GM15510 (cell line): ENCODE results near the gene CDK2.

Experiments
- POLR2A ChIP-seq: IDR thresholded peaks from 3 replicates; pipeline ENCODE4 v1.6.1; 2011; ENCODE audit warnings: borderline replicate concordance; ENCODE audit not compliant: insufficient read length; ENCODE audit errors: extremely low read depth

CDK2 gene

GRCh38 chr12:55966408-55967281 is at the start of gene CDK2:
Gene CDK2, plus strand, starts transcription at chr12:55966830. Its CDS starts 179 bp downstream, at chr12:55967009.
- TF ChIP-seq POLR2A, result peak; percentile 75

GRCh38 chr12:55922126-55922525 is 44.5 kb upstream of the CDK2 start:
- no peak for TF ChIP-seq POLR2A

GRCh38 chr12:55925371-55925770 is 41.3 kb upstream of the CDK2 start:
- no peak for TF ChIP-seq POLR2A

DNA sequence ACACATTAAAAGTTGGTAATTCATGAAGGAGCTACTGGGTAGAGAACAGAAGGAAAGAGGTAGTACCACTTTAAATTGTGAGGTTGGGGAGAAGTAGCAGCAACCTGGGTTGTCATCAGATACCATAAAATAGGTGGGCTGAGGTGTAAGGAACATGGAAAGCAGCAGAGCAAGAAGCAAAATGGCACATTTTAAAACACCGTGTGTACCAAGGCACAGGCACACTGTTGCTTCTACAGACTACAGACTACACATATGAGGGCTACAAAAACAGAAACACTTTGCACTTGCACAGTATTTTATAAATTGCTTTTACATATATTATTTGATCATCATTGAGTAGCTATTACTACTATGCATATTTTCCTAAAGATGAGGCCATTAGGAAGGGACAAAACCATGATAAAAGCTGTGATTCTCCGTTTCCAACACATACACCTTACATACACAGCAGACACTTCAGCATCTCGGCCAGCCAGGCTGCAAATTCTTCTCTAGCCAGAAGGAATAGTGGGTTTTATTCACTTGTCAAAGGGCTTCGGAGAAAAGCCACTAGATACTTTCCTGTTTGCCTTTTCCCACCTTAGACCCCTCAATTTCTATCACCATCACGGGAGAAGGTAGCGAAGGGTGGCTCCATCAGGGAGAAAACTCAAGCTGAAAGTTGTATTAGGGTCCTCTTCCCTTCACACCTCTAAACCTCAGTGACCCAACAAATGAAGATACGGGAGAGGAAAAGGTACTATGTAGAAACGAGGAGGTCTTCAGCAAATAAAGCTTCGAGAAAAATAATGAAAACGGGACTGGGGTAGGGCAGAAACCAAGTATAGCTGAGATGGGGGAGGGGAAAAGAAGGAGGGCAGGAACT is 40.5 kb upstream of the CDK2 start:
- no peak for TF ChIP-seq POLR2A

- TF ChIP-seq POLR2A, result peak; percentile 65
Observed at GRCh38 chr12:55926738-55927587, 39.7 kb upstream of the CDK2 start.

DNA sequence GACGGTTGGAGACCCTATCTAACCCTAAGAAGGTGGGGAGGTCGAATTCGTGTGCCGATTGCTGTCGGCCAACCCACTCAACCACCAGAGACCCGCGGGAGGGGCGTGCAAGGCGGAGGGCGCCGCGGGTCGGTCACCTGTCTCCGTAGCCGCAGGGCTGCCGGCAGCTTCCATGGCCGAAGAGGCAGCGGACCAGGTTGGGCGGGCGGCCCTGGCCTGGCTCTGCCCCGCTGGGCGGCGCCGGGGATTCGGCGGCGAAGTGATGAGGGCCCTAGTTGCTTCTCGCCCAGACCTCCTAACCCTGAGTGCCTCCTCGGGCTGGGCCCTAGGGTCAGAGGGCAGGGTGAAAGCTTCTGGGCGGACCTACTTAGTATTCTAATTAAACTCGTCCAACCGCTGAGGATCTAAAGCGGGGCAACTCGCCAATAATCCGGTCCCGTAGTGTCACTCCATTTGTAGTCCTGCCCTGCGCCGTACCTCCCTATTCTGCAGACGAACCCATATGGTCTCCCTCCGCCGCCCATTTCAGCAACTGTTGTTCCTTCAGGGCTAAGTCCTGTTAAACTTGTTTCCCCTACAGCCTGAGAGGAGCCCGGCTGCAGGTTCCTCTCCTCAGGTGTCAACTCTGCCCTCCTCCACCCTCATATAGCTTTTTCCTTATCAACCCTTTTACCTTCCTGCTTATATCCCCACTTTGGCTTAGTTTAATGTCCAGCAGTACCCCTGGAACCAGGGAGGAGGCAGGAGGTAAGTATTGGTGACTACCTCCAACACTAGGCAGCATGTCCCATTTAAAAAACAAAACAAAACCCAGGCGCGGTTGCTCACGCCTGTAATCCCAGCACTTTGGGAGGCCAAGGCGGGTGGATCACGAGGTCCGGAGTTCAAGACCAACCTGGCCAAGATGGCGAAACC is 38.8 kb upstream of the CDK2 start, which contains the start of gene PYM1:
TSS of gene PYM1 (minus strand) at position 307 of the 915 bp plus-strand sequence. CDS start at position 174, 133 bp downstream.
- TF ChIP-seq POLR2A, result peak; percentile 88

- peak; percentile 56 for TF ChIP-seq POLR2A
Observed at GRCh38 chr12:55929306-55929791, 37.3 kb upstream of the CDK2 start.

- no peak for TF ChIP-seq POLR2A
Observed at GRCh38 chr12:55930771-55931316, 35.8 kb upstream of the CDK2 start, which contains the start of gene DGKA. Gene DGKA, plus strand, starts transcription at chr12:55931162. Its CDS starts 5,342 bp downstream, at chr12:55936504.

- no peak for TF ChIP-seq POLR2A
Observed at GRCh38 chr12:55931317-55931779, 35.3 kb upstream of the CDK2 start.

GRCh38 chr12:55931780-55932550 is 34.7 kb upstream of the CDK2 start:
- TF ChIP-seq POLR2A, result peak; percentile 33

GRCh38 chr12:55932551-55932910 is 34.1 kb upstream of the CDK2 start:
- peak; percentile 22 for TF ChIP-seq POLR2A

GRCh38 chr12:55933169-55933798 is 33.3 kb upstream of the CDK2 start:
- no peak for TF ChIP-seq POLR2A
